Neural cell (in vitro differentiated cells): ENCODE data around the gene SLC38A9. TPM values are rescaled to one million over a fixed set of nuclear protein-coding genes. Genes with fewer than 3 reads are reported as not detected.

Experiments
- H2AFZ ChIP-seq: fragments of 200-600, 300-800 bp; sonication (generic), shearing (Covaris generic); 2 replicates; pipeline ENCODE4 v1.6.0; 2014; ENCODE audit warnings: low read depth, mild to moderate bottlenecking, antibody characterized with exemption, low read length, moderate library complexity
- H3F3A ChIP-seq: fragments of 200-600 bp; shearing (Covaris generic); 2 replicates; pipeline ENCODE4 v1.6.1; 2016; ENCODE audit warnings: mild to moderate bottlenecking, moderate library complexity, mixed read lengths, antibody characterized with exemption, low read length; ENCODE audit not compliant: insufficient read depth, poor library complexity, severe bottlenecking
- H3K27ac ChIP-seq: fragments of 200-600, 300-800 bp; sonication (generic), shearing (Covaris generic); 2 replicates; pipeline ENCODE4 v1.5.1; 2014; ENCODE audit warnings: mild to moderate bottlenecking, low read length, moderate library complexity
- H3K27me3 ChIP-seq: fragments of 300-800, 200-600 bp; sonication (generic), shearing (Covaris generic); 2 replicates; pipeline ENCODE4 v1.6.0; 2014; ENCODE audit warnings: mild to moderate bottlenecking, low read depth, low read length, moderate library complexity; ENCODE audit not compliant: insufficient read depth
- H3K36me3 ChIP-seq: fragments of 300-800, 200-600 bp; sonication (generic), shearing (Covaris generic); 2 replicates; pipeline ENCODE4 v1.5.1; 2014; ENCODE audit warnings: mild to moderate bottlenecking, antibody characterized with exemption, low read length, moderate library complexity; ENCODE audit not compliant: insufficient read depth
- H3K4me2 ChIP-seq: fragments of 300-800, 200-600 bp; sonication (generic), shearing (Covaris generic); 2 replicates; pipeline ENCODE4 v1.6.0; 2014; ENCODE audit warnings: mild to moderate bottlenecking, low read length
- H3K4me3 ChIP-seq: fragments of 300-800, 200-600 bp; sonication (generic), shearing (Covaris generic); 2 replicates; pipeline ENCODE4 v1.5.1; 2014; ENCODE audit warnings: mild to moderate bottlenecking, low read length, moderate library complexity
- H3K79me2 ChIP-seq: fragments of 200-600 bp; shearing (Covaris generic); replicated peaks from 2 replicates; pipeline ENCODE4 v1.6.0; 2014; ENCODE audit warnings: mild to moderate bottlenecking, low read length, moderate library complexity; ENCODE audit not compliant: insufficient read depth
- H3K9ac ChIP-seq: fragments of 300-800, 200-600 bp; sonication (generic), shearing (Covaris generic); 2 replicates; pipeline ENCODE4 v1.6.1; 2016; ENCODE audit warnings: mild to moderate bottlenecking, low read length, mixed read lengths
- H3K9me2 ChIP-seq: fragments of 200-600 bp; shearing (Covaris generic); 2 replicates; pipeline ENCODE4 v1.6.1; 2016; ENCODE audit warnings: mild to moderate bottlenecking, low read length, mixed read lengths; ENCODE audit not compliant: insufficient read depth
- H3K9me3 ChIP-seq: fragments of 200-600, 300-800 bp; sonication (generic), shearing (Covaris generic); 2 replicates; pipeline ENCODE4 v1.6.1; 2016; ENCODE audit warnings: mild to moderate bottlenecking, mixed run types, low read length, moderate library complexity, mixed read lengths
- H4K20me1 ChIP-seq: fragments of 200-600 bp; shearing (Covaris generic); 2 replicates; pipeline ENCODE4 v1.6.1; 2016; ENCODE audit warnings: mild to moderate bottlenecking, mixed run types; ENCODE audit not compliant: insufficient read depth
- CTCF ChIP-seq: fragments of 450-650 bp; IDR thresholded peaks from 2 replicates; pipeline ENCODE4 v1.5.1; 2014; ENCODE audit warnings: antibody characterized with exemption, mild to moderate bottlenecking, moderate library complexity; ENCODE audit not compliant: poor library complexity, severe bottlenecking
- EP300 ChIP-seq: fragments of 450-650 bp; conservative IDR thresholded peaks from 2 replicates; pipeline ENCODE4 v1.6.1; 2014; ENCODE audit warnings: antibody characterized with exemption, mild to moderate bottlenecking, moderate library complexity; ENCODE audit not compliant: poor library complexity, severe bottlenecking
- EZH2 ChIP-seq: fragments of 200-600, 300-800 bp; shearing (Covaris generic), sonication (generic); IDR thresholded peaks from 2 replicates; pipeline ENCODE4 v1.6.1; 2014; ENCODE audit warnings: antibody characterized with exemption, low read length, borderline replicate concordance, mild to moderate bottlenecking; ENCODE audit not compliant: insufficient read depth, poor library complexity, severe bottlenecking
- MXI1 ChIP-seq: fragments of 450-650 bp; conservative IDR thresholded peaks from 2 replicates; pipeline ENCODE4 v1.6.1; 2014; ENCODE audit warnings: antibody characterized with exemption, mild to moderate bottlenecking; ENCODE audit not compliant: poor library complexity, severe bottlenecking
- POLR2AphosphoS5 ChIP-seq: IDR thresholded peaks from 2 replicates; pipeline ENCODE4 v1.6.1; 2012
- RAD21 ChIP-seq: fragments of 450-650 bp; conservative IDR thresholded peaks from 2 replicates; pipeline ENCODE4 v1.6.1; 2014; ENCODE audit warnings: antibody characterized with exemption, mild to moderate bottlenecking, moderate library complexity
- REST ChIP-seq: IDR thresholded peaks from 2 replicates; pipeline ENCODE4 v1.6.1; 2012; ENCODE audit warnings: borderline replicate concordance
- SMC3 ChIP-seq: fragments of 450-650 bp; conservative IDR thresholded peaks from 2 replicates; pipeline ENCODE4 v1.6.1; 2014; ENCODE audit warnings: antibody characterized with exemption, mild to moderate bottlenecking, moderate library complexity; ENCODE audit not compliant: poor library complexity
- TAF1 ChIP-seq: IDR thresholded peaks from 2 replicates; pipeline ENCODE4 v1.6.1; 2012; ENCODE audit warnings: low read depth
- polyA plus RNA-seq: library from polyadenylated mRNA; depleted of rRNA; stranded (reverse); fragments of >200 nt; gene quantifications from 2 replicates; pipeline ENCODE4 v1.2.3, GENCODE V29; 2014

Gene SLC38A9
- polyA plus RNA-seq, 1 donor from 2014 or later: 44.5 TPM

- TF ChIP-seq POLR2AphosphoS5 (no peak), EP300 (no peak), TAF1 (no peak), REST (no peak), RAD21 (no peak), MXI1 (no peak), SMC3 (no peak), CTCF (no peak), EZH2 (no peak)
- H3F3A ChIP-seq: no peaks in the 10 kb centered on the region
- no peaks in the 10 kb centered on the region for H4K20me1 ChIP-seq
- H3K4me3 ChIP-seq: no peak overlapping the region
- H3K4me2 ChIP-seq: no peak overlapping the region
- no peaks in the 10 kb centered on the region for H3K27me3 ChIP-seq
- H3K36me3 ChIP-seq: no peaks in the 10 kb centered on the region
- no peak overlapping the region for H3K9ac ChIP-seq
- no peaks in the 10 kb centered on the region for H3K9me2 ChIP-seq
- no peak overlapping the region for H3K27ac ChIP-seq
- H3K79me2 ChIP-seq: peaks cover 5% of the 10 kb centered on the region
- H3K9me3 ChIP-seq: no peaks in the 10 kb centered on the region
- H2AFZ ChIP-seq: no peak overlapping the region
These were observed 5.9 kb downstream of the SLC38A9 start for GRCh38 chr5:55706230-55706629.

- Histone ChIP-seq H3F3A (no peaks in the 10 kb centered on the region), H3K4me3 (no peak overlapping the region), H3K9me2 (no peaks in the 10 kb centered on the region), H3K27me3 (no peaks in the 10 kb centered on the region), H3K4me2 (no peak overlapping the region), H2AFZ (no peak overlapping the region), H3K36me3 (no peaks in the 10 kb centered on the region), H3K79me2 (peaks cover 3% of the 10 kb centered on the region), H3K9me3 (no peaks in the 10 kb centered on the region), H3K9ac (no peak overlapping the region), H4K20me1 (no peaks in the 10 kb centered on the region), H3K27ac (no peak overlapping the region)
- TF ChIP-seq CTCF: no peak
These were observed 9.4 kb downstream of the SLC38A9 start for GRCh38 chr5:55702598-55703345.
